ENCODE data around the gene SLC8B1.

GRCh38 chr12:113260127-113260526 is 74.8 kb downstream of the SLC8B1 start:
- TF ChIP-seq EZH2 (IDR thresholded peaks at IDR 0.05; ENCODE audit: low read length, missing control alignments) (no peak), CTCF (conservative IDR thresholded peaks at IDR 0.05 in 1 of 2, IDR thresholded peaks at IDR 0.05 in 1 of 2; ENCODE audit: low read depth in 1 of 2, low read length in 2 of 2) (no peak)

Data from fibroblast of lung (primary cell).